Measurements from ENCODE around the gene GPR160. TPM values are rescaled to one million over a fixed set of nuclear protein-coding genes. Genes with fewer than 3 reads are reported as not detected.
"Not testable (repeated sequence)": the region's sequence is repeated elsewhere in the genome, so short reads cannot be mapped to it uniquely, and the experiment has no call there.

The GPR160 gene
- 2.9 TPM for total RNA-seq

GRCh38 chr3:170037463-170038433, at the start of gene GPR160:
TSS of gene GPR160 (plus strand) at chr3:170037995. CDS start at chr3:170083973, 45,978 bp downstream.
- DNase-seq (ENCODE audit: low spot score in 2 of 2): peak; percentile 29 to 51

GRCh38 chr3:169990431-169990830, 47.4 kb upstream of the GPR160 start:
- FAIRE-seq: peak; percentile 10

More at GRCh38 chr3:170037463-170038433, at the start of gene GPR160:
- no peak for FAIRE-seq

GRCh38 chr3:169992156-169992555, 45.6 kb upstream of the GPR160 start:
- no peak for FAIRE-seq
- no peak for DNase-seq (ENCODE audit: low spot score in 2 of 2)

More at GRCh38 chr3:169990431-169990830, 47.4 kb upstream of the GPR160 start:
- DNase-seq (ENCODE audit: low spot score in 2 of 2): no peak

- FAIRE-seq (no peak), DNase-seq (ENCODE audit: low spot score in 2 of 2) (no peak)
Measured at GRCh38 chr3:169992781-169993180, 45.0 kb upstream of the GPR160 start.

- FAIRE-seq (no peak), DNase-seq (ENCODE audit: low spot score in 2 of 2) (no peak)
Measured at GRCh38 chr3:169993761-169994160, 44.0 kb upstream of the GPR160 start.

- DNase-seq (ENCODE audit: low spot score in 2 of 2) (no peak), FAIRE-seq (no peak)
Measured at GRCh38 chr3:169996063-169996462, 41.7 kb upstream of the GPR160 start.

GRCh38 chr3:169998668-169999131, 39.1 kb upstream of the GPR160 start:
- DNase-seq (ENCODE audit: low spot score in 2 of 2): no peak
- no peak for FAIRE-seq

- DNase-seq (ENCODE audit: low spot score in 2 of 2) (no peak), FAIRE-seq (no peak)
Measured at GRCh38 chr3:169999433-169999832, 38.4 kb upstream of the GPR160 start.

- FAIRE-seq (no peak), DNase-seq (ENCODE audit: low spot score in 2 of 2) (no peak)
Measured at GRCh38 chr3:170000051-170000450, 37.7 kb upstream of the GPR160 start.

- FAIRE-seq: no peak
- DNase-seq (ENCODE audit: low spot score in 2 of 2): no peak
Measured at GRCh38 chr3:170002231-170002630, 35.6 kb upstream of the GPR160 start.

- no peak for DNase-seq (ENCODE audit: low spot score in 2 of 2)
- FAIRE-seq: no peak
Measured at GRCh38 chr3:170002879-170003278, 34.9 kb upstream of the GPR160 start.

- FAIRE-seq (no peak), DNase-seq (ENCODE audit: low spot score in 2 of 2) (no peak)
Measured at GRCh38 chr3:170003881-170004356, 33.9 kb upstream of the GPR160 start.

GRCh38 chr3:170007031-170007663, 30.6 kb upstream of the GPR160 start:
- DNase-seq (ENCODE audit: low spot score in 2 of 2) (no peak), FAIRE-seq (no peak)

- no peak for FAIRE-seq
- DNase-seq (ENCODE audit: low spot score in 2 of 2): no peak
Measured at GRCh38 chr3:170010498-170010897, 27.3 kb upstream of the GPR160 start.

- FAIRE-seq (no peak), DNase-seq (ENCODE audit: low spot score in 2 of 2) (no peak)
Measured at GRCh38 chr3:170012683-170013400, 25.0 kb upstream of the GPR160 start.

- no peak for DNase-seq (ENCODE audit: low spot score in 2 of 2)
- FAIRE-seq: no peak
Measured at GRCh38 chr3:170016057-170016456, 21.7 kb upstream of the GPR160 start.

- not testable (repeated sequence) for FAIRE-seq; DNase-seq (ENCODE audit: low spot score in 2 of 2)
Measured at GRCh38 chr3:170019306-170019705, 18.5 kb upstream of the GPR160 start.

- DNase-seq (ENCODE audit: low spot score in 2 of 2): no peak
- FAIRE-seq: no peak
Measured at GRCh38 chr3:170021083-170021482, 16.7 kb upstream of the GPR160 start.

GRCh38 chr3:170022336-170022735, 15.5 kb upstream of the GPR160 start:
- FAIRE-seq (no peak), DNase-seq (ENCODE audit: low spot score in 2 of 2) (no peak)

GRCh38 chr3:170023165-170023564, 14.6 kb upstream of the GPR160 start:
- FAIRE-seq: no peak
- DNase-seq (ENCODE audit: low spot score in 2 of 2): no peak

- DNase-seq (ENCODE audit: low spot score in 2 of 2): no peak
- FAIRE-seq: no peak
Measured at GRCh38 chr3:170024581-170024980, 13.2 kb upstream of the GPR160 start.

Measured in frontal cortex (tissue), 4 donors.